ENCODE data around the gene HCLS1. TPM values are rescaled to one million over a fixed set of nuclear protein-coding genes. Genes with fewer than 3 reads are reported as not detected.
"Not testable (repeated sequence)": the region's sequence is repeated elsewhere in the genome, so short reads cannot be mapped to it uniquely, and the experiment has no call there.

The HCLS1 gene
- total RNA-seq, 1 donor from 2014 or later, result 9.1 TPM

- DNase-seq, result no peak
These were observed 64.8 kb downstream of the HCLS1 start for GRCh38 chr3:121595765-121596406.

- DNase-seq, result no peak
These were observed 65.9 kb downstream of the HCLS1 start for GRCh38 chr3:121594850-121595249.

GRCh38 chr3:121593806-121594205 lies 66.9 kb downstream of the HCLS1 start:
- not testable (repeated sequence) for DNase-seq

DNA sequence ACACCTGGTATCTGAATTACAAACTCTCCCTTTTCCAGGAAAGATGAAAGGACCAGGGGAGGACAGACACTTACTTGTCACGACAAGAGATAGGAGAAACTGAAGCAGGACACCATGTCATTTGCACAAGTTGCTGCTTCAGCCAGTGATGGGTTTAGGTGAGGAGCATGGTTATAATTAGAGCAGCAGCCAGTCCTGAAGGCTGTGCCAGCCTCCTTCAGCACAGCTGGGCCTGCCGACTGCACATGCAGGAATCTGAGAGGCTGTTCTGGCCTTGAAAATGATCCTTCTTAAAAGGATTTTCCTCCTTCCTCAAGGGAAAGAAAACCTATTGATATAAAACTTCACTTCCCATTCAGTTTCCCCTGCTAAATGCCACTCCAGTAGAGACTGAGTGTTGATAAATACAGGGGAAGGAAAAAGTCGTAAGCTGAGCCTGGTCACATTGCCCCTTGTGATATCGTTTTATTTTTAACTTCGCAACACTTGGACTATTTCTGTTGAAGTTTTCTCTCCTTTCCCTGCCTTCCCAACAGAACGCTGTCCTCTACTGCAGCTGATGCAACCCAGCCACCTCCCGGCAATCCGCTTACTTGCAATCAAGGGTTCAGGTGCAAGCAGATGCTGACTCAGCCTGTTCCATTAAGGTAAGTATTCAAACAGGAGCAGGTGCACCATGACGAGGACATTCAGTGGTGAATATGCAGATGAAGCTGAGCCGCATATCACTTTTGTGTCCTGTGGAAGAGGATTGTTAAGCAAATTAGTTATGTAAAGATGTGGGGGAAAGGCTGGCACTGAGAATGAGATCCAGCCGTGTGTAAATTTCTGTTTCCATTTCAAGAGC lies 67.6 kb downstream of the HCLS1 start, which contains the start of gene FBXO40:
Gene FBXO40 (plus strand): TSS at position 524 of the 847 bp plus-strand sequence. CDS start 27,197 bp downstream, outside the sequence.
- DNase-seq, result no peak

- DNase-seq, result no peak
These were observed 76.3 kb downstream of the HCLS1 start for GRCh38 chr3:121584418-121584817.

DNA sequence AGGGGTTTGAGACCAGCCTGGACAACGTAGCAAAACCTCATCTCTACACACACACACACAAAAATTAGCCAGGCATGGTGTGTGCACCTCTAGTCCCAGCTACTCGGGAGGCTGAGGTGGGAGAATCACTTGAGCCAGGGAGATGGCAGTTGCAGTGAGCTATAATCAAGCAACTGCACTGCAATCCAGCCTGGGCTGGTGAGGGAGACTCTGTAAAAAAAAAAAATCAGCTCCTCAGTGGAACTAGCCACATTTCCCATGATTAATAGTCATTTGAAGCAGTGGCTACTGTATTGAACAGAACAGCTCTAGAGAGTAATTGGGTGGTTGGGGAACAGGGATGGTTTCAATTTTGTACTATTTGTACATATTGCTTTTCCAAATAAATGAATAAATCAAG lies 79.0 kb downstream of the HCLS1 start:
- DNase-seq, result no peak

Small RNAs within 50 kb of the gene (small RNA-seq; reads per million reads assigned to genes)
- gene RNU4-62P (ENCODE audit: low replicate concordance), result not detected

Other genes starting within 250 kb of the HCLS1 start
- gene POLQ, start 114.9 kb downstream of the HCLS1 start, total RNA-seq, result 3.7 TPM
- gene ARGFX, start 93.0 kb downstream of the HCLS1 start, total RNA-seq, result not detected
- gene FBXO40, start 67.5 kb downstream of the HCLS1 start, total RNA-seq, result 0.59 TPM
- gene GOLGB1, start 88.8 kb upstream of the HCLS1 start, total RNA-seq, result 51.3 TPM
- gene IQCB1, start 174.2 kb upstream of the HCLS1 start, total RNA-seq, result 26.3 TPM
- 10.0 TPM for gene EAF2, start 174.3 kb upstream of the HCLS1 start, total RNA-seq
- 7.7 TPM for gene SLC15A2, start 233.5 kb upstream of the HCLS1 start, total RNA-seq

All from skin of body (tissue), 3 donors.